GM20000 (cell line): ENCODE measurements around the gene MSMP.

Experiments
- DNase-seq: peaks from one replicate; pipeline ENCODE4 v3.0.0; 2012; ENCODE audit warnings: low spot score
- TF ChIP-seq, protein P1 (sequence below): IDR thresholded peaks from 2 replicates; pipeline ENCODE4 v1.5.1; 2012; ENCODE audit warnings: mild to moderate bottlenecking, control low read depth; ENCODE audit errors: extremely low read depth, missing control alignments

MSMP gene

DNA sequence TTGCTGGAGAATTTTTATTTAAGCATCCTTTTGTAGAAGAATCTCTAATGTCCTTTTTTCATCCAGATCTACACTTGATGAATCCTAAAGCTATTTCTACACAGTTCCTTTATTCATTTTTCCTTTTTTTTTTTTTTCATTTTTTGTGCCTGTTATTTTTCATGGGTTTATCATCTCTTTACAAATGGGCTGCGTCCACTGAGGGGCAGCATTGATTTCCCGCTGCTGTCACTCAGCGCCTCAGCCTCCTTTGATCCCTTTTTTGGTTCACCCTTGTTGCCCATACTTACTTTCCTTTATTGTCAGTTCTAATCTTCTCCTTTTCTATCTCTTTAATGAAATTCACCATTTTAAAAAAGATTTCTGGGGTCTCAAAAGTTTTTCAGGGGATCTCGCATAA lies 5.7 kb upstream of the MSMP start:
- no peak for DNase-seq
- TF ChIP-seq, protein P1, sequence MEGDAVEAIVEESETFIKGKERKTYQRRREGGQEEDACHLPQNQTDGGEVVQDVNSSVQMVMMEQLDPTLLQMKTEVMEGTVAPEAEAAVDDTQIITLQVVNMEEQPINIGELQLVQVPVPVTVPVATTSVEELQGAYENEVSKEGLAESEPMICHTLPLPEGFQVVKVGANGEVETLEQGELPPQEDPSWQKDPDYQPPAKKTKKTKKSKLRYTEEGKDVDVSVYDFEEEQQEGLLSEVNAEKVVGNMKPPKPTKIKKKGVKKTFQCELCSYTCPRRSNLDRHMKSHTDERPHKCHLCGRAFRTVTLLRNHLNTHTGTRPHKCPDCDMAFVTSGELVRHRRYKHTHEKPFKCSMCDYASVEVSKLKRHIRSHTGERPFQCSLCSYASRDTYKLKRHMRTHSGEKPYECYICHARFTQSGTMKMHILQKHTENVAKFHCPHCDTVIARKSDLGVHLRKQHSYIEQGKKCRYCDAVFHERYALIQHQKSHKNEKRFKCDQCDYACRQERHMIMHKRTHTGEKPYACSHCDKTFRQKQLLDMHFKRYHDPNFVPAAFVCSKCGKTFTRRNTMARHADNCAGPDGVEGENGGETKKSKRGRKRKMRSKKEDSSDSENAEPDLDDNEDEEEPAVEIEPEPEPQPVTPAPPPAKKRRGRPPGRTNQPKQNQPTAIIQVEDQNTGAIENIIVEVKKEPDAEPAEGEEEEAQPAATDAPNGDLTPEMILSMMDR = no peak

DNA sequence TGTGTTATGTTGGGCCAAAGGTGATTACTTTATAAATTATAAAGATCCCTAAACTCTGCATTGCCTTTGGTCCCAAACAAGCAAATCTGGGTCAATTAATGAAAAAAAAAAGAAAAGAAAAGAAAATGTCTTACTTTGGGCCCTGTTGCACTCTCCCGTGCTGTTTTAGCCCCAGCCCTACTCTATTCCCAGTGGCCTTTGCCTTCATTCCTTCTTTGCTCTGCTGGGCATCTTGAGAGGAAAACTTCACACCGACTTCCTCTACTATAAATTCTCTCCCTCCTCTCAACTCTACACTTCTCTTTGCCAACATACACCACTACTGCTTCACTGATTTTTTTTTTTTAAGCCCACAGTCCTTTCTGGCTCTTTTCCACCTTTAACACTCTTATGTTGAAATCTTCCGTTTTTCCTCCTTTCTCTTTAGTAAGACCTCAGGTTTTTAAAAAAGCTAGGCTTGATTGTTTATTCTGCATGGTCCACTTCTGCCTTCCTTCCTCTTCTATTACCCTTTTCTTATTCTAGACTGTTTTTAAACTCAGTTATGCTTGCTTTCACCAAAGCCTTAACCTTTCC lies 4.5 kb upstream of the MSMP start:
- TF ChIP-seq, protein P1 = no peak
- DNase-seq = no peak

DNA sequence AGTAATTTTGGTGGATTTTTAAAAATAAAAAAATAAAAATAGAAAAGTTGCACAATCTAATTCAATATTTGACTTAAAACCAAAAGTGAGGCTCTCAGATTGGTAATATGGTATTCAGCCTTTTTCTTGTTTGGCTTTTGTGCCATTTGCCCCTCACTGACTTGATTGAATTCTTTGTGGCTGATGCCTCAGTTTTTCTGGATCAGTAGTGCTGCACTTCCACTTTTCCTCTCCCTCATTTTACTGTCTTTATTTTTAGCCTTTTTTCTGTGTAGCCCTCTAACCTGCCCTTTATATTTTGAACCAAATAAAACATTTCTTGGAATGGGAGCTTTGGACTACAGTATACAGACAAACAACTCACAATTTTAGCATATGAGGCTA lies 3.8 kb upstream of the MSMP start:
- no peak for DNase-seq
- TF ChIP-seq, protein P1 = no peak

DNA sequence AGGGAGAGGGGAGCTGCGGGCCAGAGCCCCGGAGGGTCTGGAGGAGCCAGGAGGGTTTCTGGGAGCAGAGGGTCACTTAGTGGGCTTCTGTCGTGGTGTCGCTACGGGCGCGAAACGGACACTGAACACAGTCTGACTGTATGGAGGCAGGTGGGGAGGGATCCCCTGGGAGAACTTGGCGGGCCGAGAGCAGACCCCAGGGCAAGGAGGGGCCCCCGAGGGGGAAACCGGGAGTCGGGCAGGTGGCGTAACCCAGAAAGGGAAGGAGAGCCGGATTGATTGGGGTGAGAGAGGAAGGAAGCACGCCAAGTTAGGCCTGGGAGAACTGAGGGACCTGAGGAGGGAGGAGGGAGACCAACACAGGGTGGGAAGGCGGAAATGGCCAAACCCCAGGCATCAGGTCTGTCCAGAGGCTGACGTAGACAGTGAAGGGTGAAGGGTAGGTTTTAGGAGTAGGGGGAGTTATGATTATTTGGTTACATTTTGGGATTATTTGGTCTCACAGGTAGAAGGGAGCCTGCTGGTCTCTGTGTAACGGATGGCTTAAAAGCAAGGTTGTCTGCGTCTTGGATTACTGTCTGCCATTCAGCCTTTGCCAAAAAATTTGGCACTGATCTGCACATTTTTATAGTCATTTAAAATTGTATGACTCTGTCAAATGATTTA lies 3.3 kb upstream of the MSMP start:
- TF ChIP-seq, protein P1 = no peak
- DNase-seq = peak; percentile 56

DNA sequence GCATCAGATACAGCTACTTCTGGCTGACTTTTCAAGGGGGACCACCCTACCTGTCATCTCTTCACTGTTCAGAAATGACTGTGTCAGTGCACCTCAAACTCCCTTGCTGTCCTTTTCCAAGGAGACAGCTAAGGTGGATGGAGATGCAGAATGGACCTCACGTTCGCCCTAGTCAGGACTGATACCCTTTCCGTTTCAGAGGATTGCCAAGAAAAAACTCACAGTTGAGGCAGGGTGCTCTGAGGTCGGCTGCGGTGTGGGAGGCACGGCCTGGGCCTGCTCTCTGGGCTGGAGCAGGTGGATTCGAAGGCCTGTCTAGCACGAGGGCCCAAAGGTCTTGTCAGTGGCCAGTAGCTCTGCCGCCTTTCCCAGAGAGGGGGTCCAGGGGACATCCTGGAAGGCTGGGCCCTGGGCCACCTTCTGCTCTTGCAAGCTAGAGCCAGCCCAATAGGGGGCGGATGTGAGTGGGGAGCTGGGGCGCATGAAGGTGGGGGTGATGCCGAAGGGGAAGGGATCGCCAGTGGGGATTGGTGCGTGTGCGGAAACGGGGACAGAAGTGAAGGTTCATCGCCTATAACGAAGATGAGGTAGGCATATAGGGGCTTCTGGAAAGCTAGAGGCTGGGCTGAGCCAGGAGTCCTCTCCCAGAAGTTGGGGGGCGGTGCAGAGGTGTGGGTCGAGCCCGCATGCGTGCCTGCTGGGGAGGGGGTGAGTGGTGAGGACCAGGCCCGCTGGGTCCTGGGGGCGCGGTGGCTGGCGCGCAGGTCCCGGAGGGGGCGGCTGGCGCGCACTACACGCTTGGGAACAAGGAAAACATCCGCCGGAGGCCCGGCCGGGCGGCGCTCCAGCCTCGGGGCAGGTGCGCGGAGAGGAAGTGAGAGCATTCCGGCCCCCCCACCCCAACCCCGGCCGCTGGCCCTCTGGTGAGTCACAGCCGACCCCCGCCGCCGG lies 2.5 kb upstream of the MSMP start:
- TF ChIP-seq, protein P1 = peak; percentile 61
- DNase-seq = peak; percentile 82

DNA sequence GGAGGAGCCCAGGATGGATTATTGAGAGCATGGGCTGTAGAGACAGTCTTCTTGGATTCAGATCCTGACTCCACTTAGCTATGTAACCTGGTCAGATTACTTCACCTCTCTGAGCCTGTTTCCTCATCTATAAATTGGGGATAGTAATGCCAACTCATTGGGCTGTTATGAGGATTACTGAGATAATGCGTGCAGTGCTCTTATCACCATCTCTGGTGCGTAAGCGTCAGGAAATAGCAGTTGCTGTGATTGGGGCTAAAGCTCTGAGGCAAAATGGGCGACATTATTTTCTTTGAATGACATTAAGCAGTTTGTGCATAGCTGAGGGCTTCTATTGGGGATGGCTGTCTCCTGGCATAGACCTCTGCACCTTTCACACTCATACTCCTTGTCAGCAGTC lies 995 bp upstream of the MSMP start:
- TF ChIP-seq, protein P1 = no peak
- DNase-seq = no peak

DNA sequence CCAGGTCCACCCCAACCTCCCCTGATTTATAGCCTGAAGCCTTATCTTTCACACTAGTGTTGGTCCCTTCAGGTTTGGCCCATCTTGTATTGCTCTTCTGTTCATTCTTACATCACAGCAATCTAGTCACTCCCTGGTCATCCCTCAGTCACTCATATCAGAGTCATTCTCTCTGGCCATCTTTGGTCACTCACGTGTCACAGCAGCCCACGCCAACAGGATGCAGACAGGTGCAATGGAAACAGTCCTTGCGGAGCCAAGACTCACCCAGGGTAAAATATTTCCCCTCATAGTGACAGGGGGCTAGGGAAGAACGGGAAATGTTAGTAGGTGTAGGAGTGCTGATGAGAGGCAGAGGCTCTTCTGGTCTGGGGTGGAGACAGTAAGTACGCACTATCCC lies 610 bp downstream of the MSMP start:
- TF ChIP-seq, protein P1 = no peak
- DNase-seq = no peak
